GM21526 (cell line): ENCODE data around the gene OLFM1.

Experiments
- ATAC-seq: cut with Tn5 transposase; IDR thresholded peaks from one replicate; pipeline ENCODE4 v1.9.1; 2021; ENCODE audit warnings: moderate library complexity; ENCODE audit not compliant: unreplicated experiment, low FRiP score

The OLFM1 gene

GRCh38 chr9:135087899-135088347 lies 455 bp downstream of the OLFM1 start:
- ATAC-seq: no peak

DNA sequence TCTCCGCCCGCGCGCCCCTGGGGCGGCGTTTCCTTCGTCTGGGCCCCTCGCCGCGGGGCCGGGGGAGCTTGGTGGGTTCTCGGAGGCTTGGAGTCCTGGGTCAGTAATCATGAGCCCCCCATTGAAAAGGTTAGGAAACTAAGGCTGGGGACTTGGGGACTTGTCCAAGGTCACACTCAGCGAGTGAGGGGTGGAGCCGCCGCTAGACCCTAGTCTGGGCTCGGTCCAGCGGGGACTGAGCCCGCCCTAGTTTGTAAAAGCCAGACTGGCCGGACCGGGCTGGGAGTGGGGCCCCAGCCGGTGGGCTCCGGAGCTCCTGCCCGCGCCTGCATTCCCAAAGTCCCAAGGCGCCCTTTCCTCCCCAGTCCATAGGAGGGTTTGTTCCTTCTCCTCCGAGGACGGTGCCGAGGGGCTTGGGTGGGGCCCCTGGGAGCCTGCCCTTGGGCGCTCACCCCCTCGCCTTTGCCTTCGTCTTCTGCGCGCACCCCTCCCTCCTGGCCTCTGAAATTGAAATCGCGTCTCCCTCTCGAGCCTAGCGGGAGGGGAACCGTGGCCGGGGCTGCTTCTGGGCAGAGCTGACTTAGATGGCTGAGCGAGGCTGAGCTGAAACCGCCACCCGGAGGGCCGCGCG lies 995 bp downstream of the OLFM1 start:
- ATAC-seq: no peak

GRCh38 chr9:135088979-135089847 lies 1.7 kb downstream of the OLFM1 start:
- no peak for ATAC-seq

GRCh38 chr9:135090081-135090480 lies 2.6 kb downstream of the OLFM1 start:
- ATAC-seq: no peak

DNA sequence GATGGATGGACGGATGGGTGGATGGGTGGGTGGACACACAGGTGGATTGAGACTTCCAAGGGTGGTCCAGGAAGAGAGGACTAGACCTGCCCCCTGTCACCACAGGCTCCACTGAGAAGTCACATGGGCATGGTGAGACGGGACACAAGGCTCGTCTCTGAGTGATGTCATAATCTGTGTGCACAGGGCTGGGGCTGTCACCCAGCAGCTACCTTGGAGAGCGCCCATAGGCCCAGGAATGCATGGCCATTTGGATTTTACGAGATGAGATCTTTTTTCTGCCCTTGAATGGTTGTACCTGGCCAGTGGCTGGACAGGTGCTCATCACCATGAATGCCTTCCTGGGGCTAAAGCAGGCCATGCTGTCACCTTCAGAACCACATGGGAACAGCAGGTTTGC lies 3.1 kb downstream of the OLFM1 start:
- ATAC-seq: no peak

DNA sequence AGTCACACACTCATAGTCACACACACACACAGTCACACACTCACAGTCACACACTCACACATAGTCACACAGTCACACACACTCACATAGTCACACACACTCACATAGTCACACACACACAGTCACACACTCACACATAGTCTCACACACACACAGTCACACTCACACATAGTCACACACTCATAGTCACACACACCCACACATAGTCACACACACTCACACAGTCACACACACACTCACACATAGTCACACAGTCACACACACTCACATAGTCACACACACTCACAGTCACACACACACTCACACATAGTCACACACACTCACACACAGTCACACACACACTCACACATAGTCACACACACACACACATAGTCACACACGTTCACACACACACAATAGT lies 4.1 kb downstream of the OLFM1 start:
- ATAC-seq: no peak

- ATAC-seq: no peak
These were observed 5.6 kb downstream of the OLFM1 start for GRCh38 chr9:135093111-135093510.

DNA sequence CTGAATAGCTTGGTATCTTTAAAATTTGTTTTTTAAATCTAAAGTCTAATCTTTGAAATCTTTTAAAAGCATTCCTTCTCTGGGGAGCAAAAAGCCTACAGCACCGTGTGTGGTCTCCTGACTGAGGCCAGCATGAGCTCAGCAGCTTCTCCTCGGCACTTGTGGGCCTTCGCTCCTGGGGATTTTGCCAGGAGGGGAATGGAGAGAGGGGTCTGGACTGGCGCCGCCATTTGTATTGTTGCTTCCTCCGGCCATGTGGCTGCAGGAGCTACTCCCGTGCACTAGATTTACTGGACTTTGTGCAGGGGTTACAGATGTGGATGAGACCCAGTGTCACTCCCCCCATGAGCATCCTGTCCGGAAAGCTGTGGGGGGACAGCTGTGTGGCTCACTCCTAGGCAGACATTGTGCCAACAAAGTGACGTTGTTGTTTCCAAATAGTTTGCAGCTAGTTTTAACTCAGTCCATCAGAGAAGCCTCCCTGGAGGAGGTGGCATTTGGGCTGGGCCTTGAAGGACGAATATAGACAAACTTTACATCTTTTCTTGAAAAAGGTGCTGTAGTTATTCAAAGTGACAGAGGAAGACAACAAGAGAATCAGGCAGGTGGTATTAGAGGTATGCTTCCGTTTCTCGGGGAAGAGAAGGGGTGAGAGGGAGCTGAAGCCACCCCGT lies 6.6 kb downstream of the OLFM1 start:
- ATAC-seq: no peak

- no peak for ATAC-seq
These were observed 8.3 kb downstream of the OLFM1 start for GRCh38 chr9:135095470-135096407.

DNA sequence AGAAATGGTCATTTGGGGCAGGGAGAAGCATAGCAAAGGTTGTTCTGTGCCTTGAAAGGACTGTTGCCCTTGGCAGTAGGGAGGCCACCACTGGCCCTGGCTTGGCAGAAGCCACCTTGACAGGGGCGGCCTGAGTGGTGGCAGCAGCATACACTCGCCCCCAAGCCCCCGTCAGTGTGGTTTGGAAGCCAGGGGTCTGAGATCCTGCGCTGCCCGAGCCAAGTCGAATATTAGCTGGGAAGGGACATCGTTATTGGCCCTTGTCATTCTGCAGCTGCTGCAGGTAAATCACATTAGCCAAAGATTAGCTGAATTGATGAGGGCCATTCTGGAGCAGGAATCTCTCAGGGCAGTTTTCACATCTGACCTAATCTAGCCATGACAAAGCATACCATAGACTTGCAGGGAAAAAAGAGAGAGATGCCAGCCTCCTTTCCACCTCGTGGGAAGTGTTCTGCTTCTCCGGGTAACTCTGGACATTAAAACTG lies 9.0 kb downstream of the OLFM1 start:
- ATAC-seq: no peak

GRCh38 chr9:135098400-135099105 lies 11.1 kb downstream of the OLFM1 start:
- no peak for ATAC-seq

GRCh38 chr9:135099574-135099973 lies 12.1 kb downstream of the OLFM1 start:
- ATAC-seq: no peak

DNA sequence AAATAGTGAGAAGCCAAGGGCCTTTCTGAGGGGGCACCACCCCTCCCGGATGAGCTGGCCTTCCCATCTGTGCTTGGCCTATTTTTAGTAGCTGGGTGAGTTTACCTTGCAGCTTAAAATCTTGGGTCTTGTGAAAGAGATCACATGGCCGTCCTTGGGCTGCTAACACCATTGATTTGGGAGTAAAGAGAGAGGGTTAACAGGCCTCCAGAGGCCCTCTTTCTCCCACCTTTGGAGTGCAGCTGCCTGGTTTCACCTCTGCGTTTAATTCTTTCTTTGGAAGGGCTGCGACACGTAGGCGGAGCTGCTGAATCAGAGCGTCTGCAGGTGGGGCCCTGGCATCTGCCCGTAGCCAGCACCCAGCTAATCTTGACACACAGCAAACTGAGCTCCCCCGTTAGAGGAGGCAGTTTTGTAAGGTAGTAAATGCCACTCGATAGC lies 12.8 kb downstream of the OLFM1 start:
- ATAC-seq: no peak

GRCh38 chr9:135100725-135101410 lies 13.4 kb downstream of the OLFM1 start:
- no peak for ATAC-seq

GRCh38 chr9:135101486-135101885 lies 14.0 kb downstream of the OLFM1 start:
- no peak for ATAC-seq

DNA sequence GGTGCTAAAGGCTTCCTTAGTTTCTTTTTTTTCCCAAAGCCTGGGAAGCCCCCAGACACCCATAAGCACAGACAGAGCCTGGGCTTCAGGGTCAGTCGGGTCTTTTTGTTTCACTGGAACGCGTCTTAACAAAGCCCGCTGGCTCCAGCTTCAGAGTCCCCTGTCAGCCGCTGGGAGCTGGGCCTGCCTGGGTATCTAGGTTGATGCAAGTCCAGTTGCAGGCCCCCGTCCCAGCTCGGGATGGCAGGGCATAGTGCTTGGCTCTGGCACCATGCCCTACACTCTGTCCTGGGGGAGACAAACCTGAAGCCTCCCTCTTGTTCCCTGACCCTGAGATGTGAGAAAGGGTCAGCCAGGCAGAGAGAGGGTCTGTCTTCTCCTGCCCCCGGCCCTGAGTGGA lies 14.5 kb downstream of the OLFM1 start:
- no peak for ATAC-seq

DNA sequence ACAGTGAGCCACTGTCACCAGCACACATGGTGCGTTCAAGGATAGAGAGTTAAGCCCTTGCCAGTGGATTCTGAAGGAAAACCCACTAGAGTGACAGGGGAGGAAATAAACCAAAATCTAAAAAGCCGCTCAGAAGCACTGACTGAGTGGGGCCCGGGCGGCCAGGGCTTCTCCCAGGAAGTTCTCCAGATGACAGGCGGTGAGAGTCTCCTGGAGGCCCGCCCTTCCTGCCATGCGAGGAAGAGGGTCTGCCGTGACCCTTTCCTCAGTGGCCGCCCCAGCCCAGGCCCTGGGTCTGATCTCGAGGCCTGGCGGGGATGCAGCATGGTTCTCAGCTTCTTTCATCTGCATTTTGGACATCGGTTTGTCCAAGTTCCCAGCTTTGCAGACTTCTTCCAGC lies 14.9 kb downstream of the OLFM1 start:
- ATAC-seq: no peak

DNA sequence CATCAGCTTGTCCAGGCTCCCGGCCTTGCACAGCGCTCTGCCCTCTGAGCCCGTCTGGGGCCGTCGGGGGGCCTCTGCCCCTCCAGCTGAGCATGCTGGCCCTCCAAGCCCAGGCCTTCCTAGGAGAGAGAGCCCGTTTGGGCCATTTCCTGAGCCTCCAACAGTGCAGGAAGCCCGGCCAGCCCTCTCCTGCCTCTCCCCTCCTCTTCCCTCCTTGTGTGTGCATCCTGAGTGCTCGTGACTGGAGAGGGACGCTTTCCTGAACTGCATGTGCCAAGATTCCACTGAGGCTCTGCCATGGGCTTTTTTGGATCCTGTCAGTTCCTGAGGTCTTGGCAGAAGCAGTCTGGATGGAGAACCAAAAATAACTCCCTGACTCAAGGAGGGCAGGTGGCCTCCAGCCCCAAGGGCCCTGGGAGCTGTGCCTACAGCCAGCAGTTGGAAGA lies 15.6 kb downstream of the OLFM1 start:
- no peak for ATAC-seq
